Spleen (tissue), 7 donors: ENCODE measurements around the gene N4BP2L2.

ENCODE experiments used
- CTCF ChIP-seq, 11 experiments: fragments of 200-600 bp in 7 of 11; fragments of 450-650 bp in 4 of 11; sonication (generic) in 4 of 11; IDR thresholded peaks in 8 of 11; conservative IDR thresholded peaks in 3 of 11; 1 replicate in 7 of 11; 2 replicates in 4 of 11; pipeline versions ENCODE4 v1.4.0 to v1.8.0; 2016 to 2021; ENCODE audit warnings: antibody characterized with exemption in 11 of 11, inconsistent platforms in 4 of 11, mild to moderate bottlenecking in 1 of 11
- POLR2AphosphoS5 ChIP-seq, 3 donors: sonication (generic); formaldehyde crosslinking; IDR thresholded peaks; one replicate each; pipeline ENCODE4 v1.5.1; 2017; ENCODE audit warnings: antibody characterized with exemption in 3 of 3
- donor health status: DM: no; HTN: no; CAD: no; lungs with moderate emphysema.
- donor health status: DM: no; HTN: no; CAD: no.
- donor health status: DM: no; HTN: no; CAD: no.

GRCh38 chr13:32582281-32582680, 43.7 kb upstream of the N4BP2L2 start:
- TF ChIP-seq CTCF (IDR thresholded peaks at IDR 0.05 in 8 of 11, conservative IDR thresholded peaks at IDR 0.05 in 3 of 11), result no peak
- TF ChIP-seq POLR2AphosphoS5 (IDR thresholded peaks at IDR 0.05), result no peak
